GM19397 (cell line): Measurements from ENCODE around the gene PAPSS1.

Experiments used
- ATAC-seq: cut with Tn5 transposase; IDR thresholded peaks from one replicate; pipeline ENCODE4 v1.9.1; 2021; ENCODE audit warnings: mild to moderate bottlenecking, moderate library complexity; ENCODE audit not compliant: unreplicated experiment

Gene PAPSS1

DNA sequence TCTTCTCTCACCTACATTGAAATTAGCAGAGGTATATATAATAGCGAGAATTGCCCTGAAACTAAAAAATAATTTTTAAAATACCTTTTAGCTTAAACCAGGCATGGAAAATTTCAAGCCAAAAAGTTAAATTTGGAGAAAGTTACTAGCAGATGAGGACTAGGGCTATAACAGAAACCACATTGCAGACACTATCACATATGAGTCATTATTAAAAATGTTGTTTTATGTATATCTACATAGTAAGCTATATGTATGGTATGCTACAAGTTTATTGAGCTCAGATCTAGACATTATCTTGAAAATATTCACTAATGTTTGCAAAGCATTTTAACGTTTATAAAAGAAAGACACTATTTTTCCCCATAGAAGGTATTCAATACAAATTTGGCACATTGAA is 147.8 kb downstream of the PAPSS1 start:
- no peak for ATAC-seq

- ATAC-seq, result no peak
Observed at GRCh38 chr4:107570952-107571351, 149.1 kb downstream of the PAPSS1 start.

DNA sequence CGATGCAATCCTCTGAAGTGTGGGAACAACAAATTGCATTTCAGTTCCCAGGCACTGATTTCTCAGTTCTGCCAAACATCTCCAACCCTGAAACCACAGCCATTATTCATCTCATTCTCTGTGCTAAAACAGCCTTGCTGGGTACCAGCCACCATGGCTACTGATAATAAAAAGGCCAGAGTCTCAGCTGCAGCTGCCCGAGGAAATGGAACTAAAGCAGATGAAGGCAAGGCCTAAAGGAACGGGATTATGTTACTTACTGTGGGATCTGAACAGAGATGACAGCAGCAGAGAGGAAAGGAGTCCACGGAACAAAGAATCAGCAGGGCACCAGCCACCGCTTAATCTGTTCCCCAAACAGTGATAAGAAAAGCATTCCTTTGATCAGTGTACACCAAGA is 155.7 kb downstream of the PAPSS1 start:
- ATAC-seq, result no peak
